ENCODE results near the gene GSK3A. TPM values are rescaled to one million over a fixed set of nuclear protein-coding genes. Genes with fewer than 3 reads are reported as not detected.

The GSK3A gene
- total RNA-seq, 1 donor from 2014 or later: 50.3 TPM

DNA sequence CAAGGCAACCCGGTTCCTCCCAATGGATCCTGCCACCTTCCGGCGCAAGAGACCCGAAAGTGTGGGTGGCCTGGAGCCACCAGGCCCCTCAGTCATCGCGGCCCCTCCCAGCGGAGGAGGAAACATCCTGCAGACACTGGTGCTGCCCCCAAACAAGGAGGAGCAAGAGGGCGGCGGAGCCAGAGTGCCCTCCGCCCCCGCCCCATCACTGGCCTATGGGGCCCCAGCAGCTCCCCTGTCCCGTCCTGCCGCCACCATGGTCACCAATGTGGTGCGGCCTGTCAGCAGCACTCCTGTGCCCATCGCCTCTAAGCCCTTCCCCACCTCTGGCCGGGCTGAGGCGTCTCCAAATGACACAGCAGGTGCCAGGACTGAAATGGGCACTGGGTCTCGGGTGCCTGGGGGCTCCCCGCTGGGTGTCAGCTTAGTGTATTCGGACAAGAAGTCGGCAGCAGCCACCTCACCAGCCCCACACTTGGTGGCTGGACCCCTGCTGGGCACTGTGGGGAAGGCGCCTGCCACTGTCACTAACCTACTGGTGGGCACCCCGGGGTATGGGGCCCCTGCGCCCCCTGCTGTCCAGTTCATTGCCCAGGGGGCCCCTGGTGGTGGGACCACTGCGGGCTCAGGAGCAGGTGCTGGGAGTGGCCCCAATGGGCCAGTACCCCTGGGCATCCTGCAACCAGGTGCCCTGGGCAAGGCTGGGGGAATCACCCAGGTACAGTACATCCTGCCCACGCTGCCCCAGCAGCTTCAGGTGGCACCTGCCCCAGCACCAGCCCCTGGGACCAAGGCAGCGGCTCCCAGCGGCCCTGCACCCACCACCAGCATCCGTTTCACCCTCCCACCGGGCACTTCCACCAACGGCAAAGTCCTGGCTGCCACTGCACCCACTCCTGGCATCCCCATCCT lies 48.4 kb upstream of the GSK3A start:
- no peak overlapping the region for H3K27ac Mint-ChIP-seq (ENCODE audit: unreplicated experiment)
- Histone ChIP-seq H3K79me2 (ENCODE audit: insufficient read depth, low read length) (peaks cover 23% of the 10 kb centered on the region), H3K4me1 (ENCODE audit: insufficient read depth, low read length) (peaks cover 7% of the 10 kb centered on the region), H3K4me3 (ENCODE audit: insufficient read depth, low read depth, low read length) (no peak overlapping the region), H4K20me1 (ENCODE audit: insufficient read depth, low read length) (peaks cover 76% of the 10 kb centered on the region), H3K36me3 (ENCODE audit: insufficient read depth, low read length) (peaks cover 18% of the 10 kb centered on the region), H3K27ac (ENCODE audit: low read depth, low read length) (no peak overlapping the region), H3K9ac (ENCODE audit: low read length) (no peak overlapping the region), H3K9me3 (ENCODE audit: insufficient read depth, low read depth, low read length) (no peaks in the 10 kb centered on the region), H3K27me3 (ENCODE audit: insufficient read depth, low read length) (no peaks in the 10 kb centered on the region), H2AFZ (ENCODE audit: low read depth, low read length) (no peak overlapping the region), H3K4me2 (ENCODE audit: low read length) (no peak overlapping the region)
- H3K36me3 Mint-ChIP-seq (ENCODE audit: low read depth, unreplicated experiment): peaks cover 5% of the 10 kb centered on the region
- no peak for FAIRE-seq
- H3K4me3 Mint-ChIP-seq (ENCODE audit: unreplicated experiment): no peak overlapping the region
- H3K4me1 Mint-ChIP-seq (ENCODE audit: low read depth, unreplicated experiment): peaks cover 6% of the 10 kb centered on the region
- no peak for DNase-seq (ENCODE audit: low read depth)
- no peaks in the 10 kb centered on the region for H3K27me3 Mint-ChIP-seq (ENCODE audit: low read depth, unreplicated experiment)
- peaks cover 2% of the 10 kb centered on the region for H3K9me3 Mint-ChIP-seq (ENCODE audit: unreplicated experiment)
- TF ChIP-seq, protein P1, sequence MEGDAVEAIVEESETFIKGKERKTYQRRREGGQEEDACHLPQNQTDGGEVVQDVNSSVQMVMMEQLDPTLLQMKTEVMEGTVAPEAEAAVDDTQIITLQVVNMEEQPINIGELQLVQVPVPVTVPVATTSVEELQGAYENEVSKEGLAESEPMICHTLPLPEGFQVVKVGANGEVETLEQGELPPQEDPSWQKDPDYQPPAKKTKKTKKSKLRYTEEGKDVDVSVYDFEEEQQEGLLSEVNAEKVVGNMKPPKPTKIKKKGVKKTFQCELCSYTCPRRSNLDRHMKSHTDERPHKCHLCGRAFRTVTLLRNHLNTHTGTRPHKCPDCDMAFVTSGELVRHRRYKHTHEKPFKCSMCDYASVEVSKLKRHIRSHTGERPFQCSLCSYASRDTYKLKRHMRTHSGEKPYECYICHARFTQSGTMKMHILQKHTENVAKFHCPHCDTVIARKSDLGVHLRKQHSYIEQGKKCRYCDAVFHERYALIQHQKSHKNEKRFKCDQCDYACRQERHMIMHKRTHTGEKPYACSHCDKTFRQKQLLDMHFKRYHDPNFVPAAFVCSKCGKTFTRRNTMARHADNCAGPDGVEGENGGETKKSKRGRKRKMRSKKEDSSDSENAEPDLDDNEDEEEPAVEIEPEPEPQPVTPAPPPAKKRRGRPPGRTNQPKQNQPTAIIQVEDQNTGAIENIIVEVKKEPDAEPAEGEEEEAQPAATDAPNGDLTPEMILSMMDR (IDR thresholded peaks at IDR 0.05; ENCODE audit: insufficient read depth, low read depth, low read length): peak; percentile 32
- no peak for TF ChIP-seq EZH2 (IDR thresholded peaks at IDR 0.05; ENCODE audit: insufficient read depth, low read length)

DNA sequence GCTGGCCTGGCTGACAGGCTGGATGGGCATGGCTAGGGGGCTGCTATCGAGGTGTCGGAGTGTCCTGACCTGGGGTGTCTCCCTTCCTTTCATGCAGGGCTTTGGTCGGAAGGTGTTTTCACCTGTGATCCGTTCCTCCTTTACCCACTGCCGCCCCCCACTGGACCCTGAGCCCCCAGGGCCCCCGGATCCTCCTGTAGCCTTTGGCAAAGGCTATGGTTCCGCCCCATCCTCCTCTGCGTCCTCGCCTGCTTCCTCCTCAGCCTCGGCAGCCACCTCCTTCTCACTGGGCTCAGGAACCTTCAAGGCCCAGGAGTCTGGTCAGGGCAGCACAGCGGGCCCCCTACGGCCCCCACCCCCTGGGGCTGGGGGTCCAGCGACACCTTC lies 47.7 kb upstream of the GSK3A start:
- DNase-seq (ENCODE audit: low read depth) (no peak), FAIRE-seq (no peak)
- H3K4me1 ChIP-seq (ENCODE audit: insufficient read depth, low read length): peaks cover 13% of the 10 kb centered on the region
- H2AFZ ChIP-seq (ENCODE audit: low read depth, low read length): no peak overlapping the region
- H3K4me3 ChIP-seq (ENCODE audit: insufficient read depth, low read depth, low read length): no peak overlapping the region
- H3K79me2 ChIP-seq (ENCODE audit: insufficient read depth, low read length): peaks cover 30% of the 10 kb centered on the region
- Mint-ChIP-seq H3K9me3 (ENCODE audit: unreplicated experiment) (peaks cover 2% of the 10 kb centered on the region), H3K27me3 (ENCODE audit: low read depth, unreplicated experiment) (no peaks in the 10 kb centered on the region), H3K27ac (ENCODE audit: unreplicated experiment) (no peak overlapping the region), H3K36me3 (ENCODE audit: low read depth, unreplicated experiment) (peaks cover 4% of the 10 kb centered on the region), H3K4me3 (ENCODE audit: unreplicated experiment) (no peak overlapping the region), H3K4me1 (ENCODE audit: low read depth, unreplicated experiment) (peaks cover 6% of the 10 kb centered on the region)
- TF ChIP-seq, protein P1 (IDR thresholded peaks at IDR 0.05; ENCODE audit: insufficient read depth, low read depth, low read length): no peak
- TF ChIP-seq EZH2 (IDR thresholded peaks at IDR 0.05; ENCODE audit: insufficient read depth, low read length): no peak
- no peak overlapping the region for H3K27ac ChIP-seq (ENCODE audit: low read depth, low read length)
- no peaks in the 10 kb centered on the region for H3K9me3 ChIP-seq (ENCODE audit: insufficient read depth, low read depth, low read length)
- H3K36me3 ChIP-seq (ENCODE audit: insufficient read depth, low read length): peaks cover 18% of the 10 kb centered on the region
- H3K4me2 ChIP-seq (ENCODE audit: low read length): no peak overlapping the region
- peaks cover 76% of the 10 kb centered on the region for H4K20me1 ChIP-seq (ENCODE audit: insufficient read depth, low read length)
- no peaks in the 10 kb centered on the region for H3K27me3 ChIP-seq (ENCODE audit: insufficient read depth, low read length)
- H3K9ac ChIP-seq (ENCODE audit: low read length): no peak overlapping the region

DNA sequence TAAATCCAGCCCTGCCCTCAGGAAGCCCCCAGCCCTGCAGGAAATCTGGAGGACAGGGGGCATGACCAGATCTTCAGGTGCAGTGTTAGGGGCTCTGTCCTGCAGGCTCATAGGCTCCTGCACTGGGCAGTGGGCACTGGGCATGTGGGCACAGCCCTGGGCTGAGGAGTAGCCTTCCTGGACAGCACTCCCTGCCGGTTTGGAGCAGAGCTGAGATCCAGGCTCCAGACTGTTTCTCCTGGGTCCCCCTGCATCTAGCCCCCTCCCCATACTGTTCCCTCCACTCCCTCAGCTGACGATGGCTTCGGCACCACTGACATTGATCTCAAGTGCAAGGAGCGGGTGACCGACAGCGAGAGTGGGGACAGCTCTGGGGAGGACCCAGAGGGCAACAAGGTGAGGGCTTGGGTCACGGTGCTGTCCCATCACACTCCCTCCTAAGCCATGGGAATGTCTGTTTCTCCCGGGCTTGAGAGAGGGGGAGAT lies 47.2 kb upstream of the GSK3A start:
- Mint-ChIP-seq H3K4me3 (ENCODE audit: unreplicated experiment) (no peak overlapping the region), H3K27me3 (ENCODE audit: low read depth, unreplicated experiment) (no peaks in the 10 kb centered on the region), H3K9me3 (ENCODE audit: unreplicated experiment) (peaks cover 2% of the 10 kb centered on the region), H3K4me1 (ENCODE audit: low read depth, unreplicated experiment) (peaks cover 11% of the 10 kb centered on the region), H3K27ac (ENCODE audit: unreplicated experiment) (no peak overlapping the region), H3K36me3 (ENCODE audit: low read depth, unreplicated experiment) (peaks cover 4% of the 10 kb centered on the region)
- FAIRE-seq: no peak
- Histone ChIP-seq H3K4me3 (ENCODE audit: insufficient read depth, low read depth, low read length) (no peak overlapping the region), H4K20me1 (ENCODE audit: insufficient read depth, low read length) (peaks cover 81% of the 10 kb centered on the region), H3K27ac (ENCODE audit: low read depth, low read length) (no peak overlapping the region), H3K4me2 (ENCODE audit: low read length) (no peak overlapping the region), H3K27me3 (ENCODE audit: insufficient read depth, low read length) (no peaks in the 10 kb centered on the region), H3K36me3 (ENCODE audit: insufficient read depth, low read length) (peaks cover 18% of the 10 kb centered on the region), H3K9me3 (ENCODE audit: insufficient read depth, low read depth, low read length) (no peaks in the 10 kb centered on the region), H3K4me1 (ENCODE audit: insufficient read depth, low read length) (peaks cover 18% of the 10 kb centered on the region), H2AFZ (ENCODE audit: low read depth, low read length) (no peak overlapping the region), H3K79me2 (ENCODE audit: insufficient read depth, low read length) (peaks cover 35% of the 10 kb centered on the region), H3K9ac (ENCODE audit: low read length) (no peak overlapping the region)
- no peak for DNase-seq (ENCODE audit: low read depth)
- TF ChIP-seq EZH2 (IDR thresholded peaks at IDR 0.05; ENCODE audit: insufficient read depth, low read length): no peak
- TF ChIP-seq, protein P1 (IDR thresholded peaks at IDR 0.05; ENCODE audit: insufficient read depth, low read depth, low read length): no peak
